Measurements from ENCODE around the gene MAD1L1. TPM values are rescaled to one million over a fixed set of nuclear protein-coding genes. Genes with fewer than 3 reads are reported as not detected.

Gene MAD1L1
- total and polyA plus RNA-seq, 2 of the 4 experiments (the other 2 are of a cell fraction): 29.0 to 40.9 TPM

GRCh38 chr7:2168615-2169311 is 64.0 kb downstream of the MAD1L1 start:
- intact Hi-C loops (cut with micrococcal nuclease): no loop called here
- ATAC-seq (ENCODE audit: low read depth) (no peak), DNase-seq (no peak)
- no peak overlapping the region for H3K18ac ChIP-seq (ENCODE audit: low read depth, low read length)
- in situ Hi-C loops (cut with MboI; ENCODE audit: low sequenced_read_pairs): no loop called here
- H3K9me1 ChIP-seq (ENCODE audit: insufficient read depth, low read length): peaks cover 25% of the 10 kb centered on the region
- H3K4ac ChIP-seq (ENCODE audit: low read depth, low read length): no peak overlapping the region
- ChIA-PET POLR2A (ENCODE audit: unreplicated experiment) (no interaction called here), CTCF (no interaction called here)
- no peak overlapping the region for H2BK15ac ChIP-seq (ENCODE audit: low read depth, low read length)
- TF ChIP-seq MAFK (IDR thresholded peaks at IDR 0.05; ENCODE audit: low read depth, low read length): no peak
- H4K20me1 ChIP-seq (ENCODE audit: insufficient read depth, low read length): peaks cover 55% of the 10 kb centered on the region
- H3K27me3 ChIP-seq (ENCODE audit: control insufficient read depth, insufficient read depth, low read length): peaks cover 4% of the 10 kb centered on the region; the same call in 1 of the 2 replicates
- no peak overlapping the region for H3K27ac ChIP-seq (ENCODE audit: insufficient read depth, low read length)
- no peak overlapping the region for H2AK9ac ChIP-seq (replicated peaks; ENCODE audit: low read depth, low read length, poor library complexity)
- WGBS, 2 experiments (ENCODE audit: extremely low coverage in 2 of 2, insufficient read length in 1 of 2): 94% methylated on average over 20 of the region's 37 CpGs; no CpG with 5 or more reads in 1 of the 2 experiments
- no peak overlapping the region for H4K5ac ChIP-seq (ENCODE audit: low read depth, low read length)
- no peak overlapping the region for H4K8ac ChIP-seq (ENCODE audit: low read depth in 2 of 2, low read length in 2 of 2)
- no peak overlapping the region for H2AK5ac ChIP-seq (ENCODE audit: low read depth, low read length)
- H4K91ac ChIP-seq (ENCODE audit: insufficient read depth, low read depth, low read length): no peak overlapping the region
- H3K23ac ChIP-seq (ENCODE audit: low read depth, low read length): no peak overlapping the region
- no peak overlapping the region for H3K9ac ChIP-seq (ENCODE audit: low read depth, low read length)
- no peak overlapping the region for H2BK5ac ChIP-seq (ENCODE audit: low read depth, low read length, poor library complexity, severe bottlenecking)
- no TSS peak for BruUV-seq (replicated peaks)
- peaks cover 7% of the 10 kb centered on the region; the same call in 1 of the 2 replicates for H3K36me3 ChIP-seq (ENCODE audit: control insufficient read depth, insufficient read depth, low read length)
- H3K4me1 ChIP-seq (ENCODE audit: control insufficient read depth, insufficient read depth, low read length): peaks cover 15% of the 10 kb centered on the region
- no peak overlapping the region for H3K56ac ChIP-seq (ENCODE audit: extremely low read depth, insufficient read depth, low read length)
- H2AFZ ChIP-seq (replicated peaks; ENCODE audit: low read length, poor library complexity): no peak overlapping the region
- dilution Hi-C loops (cut with HindIII; ENCODE audit: low sequenced_read_pairs, unreplicated experiment): no loop called here
- no peak overlapping the region for H3K4me2 ChIP-seq (ENCODE audit: low read depth, low read length)
- no peak overlapping the region for H2BK120ac ChIP-seq (ENCODE audit: low read depth, low read length)
- H3K14ac ChIP-seq (replicated peaks; ENCODE audit: low read depth, low read length): no peak overlapping the region
- H3K4me3 ChIP-seq (ENCODE audit: insufficient read depth, low read depth, low read length): no peak overlapping the region
- H3K79me1 ChIP-seq (ENCODE audit: low read depth in 1 of 2, low read length in 2 of 2): peaks cover 13 to 38% of the 10 kb centered on the region in 2 experiments
- H2BK20ac ChIP-seq (ENCODE audit: low read depth, low read length): no peak overlapping the region
- H3K9me3 ChIP-seq (ENCODE audit: control insufficient read depth, insufficient read depth, low read length): no peaks in the 10 kb centered on the region
